ENCODE measurements around the gene UBASH3A.

Gene UBASH3A

DNA sequence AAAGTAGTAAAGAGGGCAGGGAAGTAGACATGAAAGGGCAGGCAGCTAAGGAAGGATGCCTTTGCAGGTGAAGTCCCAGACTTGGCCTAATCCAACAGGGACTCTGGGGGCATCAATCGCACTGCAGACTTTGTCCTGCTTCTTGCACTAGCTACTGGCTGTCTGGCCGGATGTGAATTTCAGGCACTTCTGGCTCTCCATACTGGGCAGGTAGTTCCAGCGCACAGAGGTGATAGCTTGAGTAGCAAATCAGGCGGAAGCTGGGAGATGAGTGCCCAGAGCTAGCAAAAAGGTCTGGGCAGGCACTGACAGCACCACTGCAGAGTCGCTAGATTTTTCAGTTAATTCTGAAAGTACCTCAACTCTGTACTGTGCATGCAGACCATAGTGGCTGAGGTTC is 91.3 kb downstream of the UBASH3A start:
- TF ChIP-seq, protein P1, sequence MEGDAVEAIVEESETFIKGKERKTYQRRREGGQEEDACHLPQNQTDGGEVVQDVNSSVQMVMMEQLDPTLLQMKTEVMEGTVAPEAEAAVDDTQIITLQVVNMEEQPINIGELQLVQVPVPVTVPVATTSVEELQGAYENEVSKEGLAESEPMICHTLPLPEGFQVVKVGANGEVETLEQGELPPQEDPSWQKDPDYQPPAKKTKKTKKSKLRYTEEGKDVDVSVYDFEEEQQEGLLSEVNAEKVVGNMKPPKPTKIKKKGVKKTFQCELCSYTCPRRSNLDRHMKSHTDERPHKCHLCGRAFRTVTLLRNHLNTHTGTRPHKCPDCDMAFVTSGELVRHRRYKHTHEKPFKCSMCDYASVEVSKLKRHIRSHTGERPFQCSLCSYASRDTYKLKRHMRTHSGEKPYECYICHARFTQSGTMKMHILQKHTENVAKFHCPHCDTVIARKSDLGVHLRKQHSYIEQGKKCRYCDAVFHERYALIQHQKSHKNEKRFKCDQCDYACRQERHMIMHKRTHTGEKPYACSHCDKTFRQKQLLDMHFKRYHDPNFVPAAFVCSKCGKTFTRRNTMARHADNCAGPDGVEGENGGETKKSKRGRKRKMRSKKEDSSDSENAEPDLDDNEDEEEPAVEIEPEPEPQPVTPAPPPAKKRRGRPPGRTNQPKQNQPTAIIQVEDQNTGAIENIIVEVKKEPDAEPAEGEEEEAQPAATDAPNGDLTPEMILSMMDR (IDR thresholded peaks at IDR 0.05; ENCODE audit: extremely low read depth, missing control alignments) = no peak
- no peak for DNase-seq (ENCODE audit: low spot score)

DNA sequence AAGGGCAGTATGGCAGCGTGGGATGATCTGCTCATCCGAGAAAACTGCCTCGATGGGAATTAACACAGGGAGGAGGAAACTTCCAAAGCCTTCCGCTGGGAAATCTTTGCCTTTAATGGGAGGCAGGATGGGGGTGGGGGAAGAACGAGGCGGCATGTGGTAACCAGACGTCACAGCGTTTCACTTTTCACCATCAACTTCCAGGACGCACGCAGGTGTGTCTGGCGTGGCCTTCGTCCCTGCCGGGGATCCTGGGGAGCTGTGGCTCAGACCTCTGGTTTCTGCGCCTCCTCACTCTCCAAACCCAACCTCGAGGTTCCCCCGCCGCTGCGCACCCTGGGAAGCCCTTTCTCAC is 92.0 kb downstream of the UBASH3A start:
- TF ChIP-seq, protein P1 (IDR thresholded peaks at IDR 0.05; ENCODE audit: extremely low read depth, missing control alignments) = no peak
- DNase-seq (ENCODE audit: low spot score) = no peak

DNA sequence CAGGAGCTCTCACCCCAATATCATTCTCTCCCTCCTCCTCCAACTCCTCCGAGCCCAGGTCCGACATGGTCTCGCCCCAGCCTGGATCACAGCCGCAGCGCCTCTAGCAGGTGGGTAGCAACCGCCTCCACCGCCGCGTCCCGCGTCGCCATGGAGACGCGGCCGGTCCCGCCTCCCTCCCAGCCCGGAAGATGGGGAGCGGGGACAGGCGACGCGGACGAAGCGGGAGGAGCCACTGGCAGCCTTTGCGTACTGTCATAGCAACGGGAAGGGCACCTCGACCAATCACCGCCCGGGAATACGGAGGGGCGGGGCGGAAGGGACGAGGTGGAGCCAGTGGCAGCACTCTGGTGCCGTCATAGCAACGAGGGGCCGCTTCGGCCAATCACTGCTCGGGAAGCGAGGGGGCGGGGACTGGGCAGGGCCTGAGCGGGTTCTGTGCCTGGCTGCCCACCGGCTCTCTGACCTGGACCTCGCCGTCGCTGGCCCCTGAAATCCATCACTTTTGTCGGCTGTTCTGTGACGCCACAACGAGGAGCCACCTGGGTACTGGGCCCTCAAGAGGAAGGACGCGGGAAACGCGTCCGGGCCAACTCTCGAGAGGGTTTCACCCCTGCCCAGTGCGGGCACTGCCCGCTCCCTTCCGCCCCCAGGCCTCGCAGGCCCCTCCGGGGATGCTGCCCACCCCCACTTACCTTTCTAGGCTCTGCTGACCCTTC is 92.6 kb downstream of the UBASH3A start, which contains the start of gene RSPH1:
TSS of gene RSPH1 (minus strand) at position 105 of the 719 bp plus-strand sequence. CDS start at position 67, 38 bp downstream.
- peak; percentile 96 for DNase-seq (ENCODE audit: low spot score)
- TF ChIP-seq, protein P1 (IDR thresholded peaks at IDR 0.05; ENCODE audit: extremely low read depth, missing control alignments) = no peak

DNA sequence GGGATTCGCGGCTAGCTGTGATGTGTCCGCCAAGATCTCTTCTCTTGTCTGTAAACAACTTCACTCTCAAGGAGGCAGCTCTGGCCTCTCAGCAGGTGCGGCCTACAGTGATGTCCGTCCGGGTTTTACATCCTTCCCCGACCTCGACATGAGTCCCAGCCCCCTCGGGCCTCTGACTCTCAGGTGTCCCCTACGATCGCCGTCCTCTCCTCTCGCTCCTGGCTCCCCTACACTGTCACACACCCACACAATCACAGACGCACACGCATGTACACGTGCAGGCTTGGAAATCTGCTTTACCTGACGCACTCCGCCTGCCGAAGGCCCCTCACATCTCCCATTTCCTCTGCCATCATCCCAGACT is 93.1 kb downstream of the UBASH3A start:
- TF ChIP-seq, protein P1 (IDR thresholded peaks at IDR 0.05; ENCODE audit: extremely low read depth, missing control alignments) = no peak
- no peak for DNase-seq (ENCODE audit: low spot score)
